Motor neuron (in vitro differentiated cells): ENCODE data around the gene ATP5F1A. TPM values are rescaled to one million over a fixed set of nuclear protein-coding genes. Genes with fewer than 3 reads are reported as not detected.
"Not testable (repeated sequence)": the region's sequence is repeated elsewhere in the genome, so short reads cannot be mapped to it uniquely, and the experiment has no call there.

Experiments used
- ATAC-seq, 8 experiments: fragments of 200-7000 bp; cut with Tn5 transposase; replicated peaks in 6 of 8; 2 replicates each; pipeline ENCODE4 v1.8.0; 2021; ENCODE audit warnings: mild to moderate bottlenecking in 8 of 8, moderate library complexity in 8 of 8
- H3K27ac ChIP-seq, 2 donors: fragments of 250-450 bp; sonication (Bioruptor Pico); 2 replicates each; pipeline ENCODE4 v1.9.0; 2021; ENCODE audit warnings: antibody characterized with exemption in 2 of 2, mild to moderate bottlenecking in 2 of 2, moderate library complexity in 1 of 2
- H3K4me1 ChIP-seq, 2 donors: fragments of 250-450 bp; sonication (Bioruptor Pico); replicated peaks in 1 of 2; 2 replicates each; pipeline ENCODE4 v1.6.1; 2021; ENCODE audit warnings: antibody characterized with exemption in 2 of 2, mild to moderate bottlenecking in 2 of 2, moderate library complexity in 1 of 2
- H3K4me3 ChIP-seq, 5 donors: fragments of 250-450 bp; sonication (Bioruptor Pico); 2 replicates each; pipeline ENCODE4 v1.9.0; 2021; ENCODE audit warnings: antibody characterized with exemption in 5 of 5, mild to moderate bottlenecking in 5 of 5, moderate library complexity in 4 of 5
- WGBS, 10 experiments: fragments of 450-650 bp; shearing (Covaris generic); methylation state at CpG; one replicate each; pipeline ENCODE4 v1.0.0; 2022; 5-methylcytosine and 5-hydroxymethylcytosine counted together
- in situ Hi-C, 9 experiments: fragments of 400-800 bp; cut with MboI; loops; one replicate each; pipeline ENCODE4 v1.15.0; 2021; ENCODE audit warnings: low sequenced_read_pairs in 9 of 9, low pct_unique_long_range_greater_than_20kb in 2 of 9; ENCODE audit not compliant: unreplicated experiment in 9 of 9
- total RNA-seq, 8 experiments: library from RNA; unstranded; fragments of 300-600 nt; gene quantifications; 2 replicates each; pipeline versions ENCODE4 v1.2.3 to v1.2.4, GENCODE V29; 2022

The ATP5F1A gene
- total RNA-seq, 8 experiments from 2014 or later, result 396 to 592 (median 541) TPM

GRCh38 chr18:46054956-46055837, 42.9 kb downstream of the ATP5F1A start:
- ATAC-seq, result no peak
- H3K4me1 ChIP-seq, result no peaks in the 10 kb centered on the region
- in situ Hi-C loops, result loop anchor here in 2 of 9 experiments (25.0 kb wide), 1 partner anchor 393 kb away; no protein-coding TSS in a partner anchor
- no peak overlapping the region for H3K4me3 ChIP-seq
- 40 to 100% (median 83%) methylated on average over 1 to 5 of the region's 6 CpGs for WGBS, 10 experiments
- no peak overlapping the region for H3K27ac ChIP-seq

DNA sequence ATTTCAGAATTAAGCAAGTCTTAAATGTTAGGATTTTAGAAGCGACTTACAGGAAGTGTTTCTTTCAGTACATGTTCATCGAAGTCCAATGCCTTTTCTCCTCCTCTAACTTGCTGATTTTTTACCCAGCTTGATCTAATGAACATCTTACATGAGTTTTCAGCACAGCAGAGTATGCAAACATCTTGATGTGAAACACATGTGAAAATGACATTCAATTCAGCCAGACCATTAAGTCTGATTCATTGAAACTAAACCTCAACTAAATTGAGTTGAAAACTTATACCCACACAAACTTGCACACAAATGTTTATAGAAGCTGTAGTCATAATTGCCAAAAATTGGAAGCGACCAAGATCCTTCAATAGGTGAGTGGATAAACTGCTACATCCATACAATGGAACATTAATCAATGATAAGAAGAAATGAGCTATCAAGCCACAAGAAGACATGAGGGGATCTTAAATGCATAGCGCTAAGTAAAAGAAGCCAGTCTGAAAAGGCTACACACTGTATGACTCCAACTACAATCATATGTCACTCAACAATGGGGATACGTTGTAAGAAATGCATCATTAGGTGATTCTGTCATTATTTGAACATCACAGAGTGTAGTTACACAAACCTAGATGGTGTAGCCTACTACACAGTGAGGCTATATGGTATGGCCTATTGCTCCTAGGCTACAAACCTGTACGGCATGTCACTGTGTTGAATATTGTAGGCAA, 44.6 kb downstream of the ATP5F1A start:
- Histone ChIP-seq H3K27ac (no peak overlapping the region), H3K4me3 (no peak overlapping the region), H3K4me1 (no peaks in the 10 kb centered on the region)
- 29 to 92% (median 79%) methylated on average over 1 to 6 of the region's 6 CpGs for WGBS, 10 experiments
- in situ Hi-C loops, result loop anchor here in 2 of 9 experiments (25.0 kb wide), 1 partner anchor 391 kb away; no protein-coding TSS in a partner anchor
- peak in 2 of 8 experiments; percentile 54 to 77 for ATAC-seq

GRCh38 chr18:46051731-46052461, 46.2 kb downstream of the ATP5F1A start:
- H3K4me3 ChIP-seq, result no peak overlapping the region
- peak in 2 of 8 experiments; percentile 53 to 72 for ATAC-seq
- 0 to 100% (median 80%) methylated on average over 1 to 5 of the region's 6 CpGs; no CpG with 5 or more reads in 1 of the 10 experiments for WGBS, 10 experiments
- H3K27ac ChIP-seq, result no peak overlapping the region
- in situ Hi-C loops, result loop anchor here in 2 of 9 experiments (25.0 kb wide), 1 partner anchor 390 kb away; no protein-coding TSS in a partner anchor
- H3K4me1 ChIP-seq, result no peaks in the 10 kb centered on the region

GRCh38 chr18:46050268-46050667, 47.8 kb downstream of the ATP5F1A start:
- Histone ChIP-seq H3K27ac (no peak overlapping the region), H3K4me1 (no peaks in the 10 kb centered on the region), H3K4me3 (no peak overlapping the region)
- no peak for ATAC-seq
- WGBS, 10 experiments, result 80 to 100% (median 93%) methylated on average over 2 to 5 of the region's 5 CpGs; no CpG with 5 or more reads in 2 of the 10 experiments
- in situ Hi-C loops, result loop anchor here in 2 of 9 experiments (25.0 kb wide), 1 partner anchor 388 kb away; no protein-coding TSS in a partner anchor

- H3K27ac ChIP-seq, result no peak overlapping the region
- in situ Hi-C loops, result no loop called here
- no peaks in the 10 kb centered on the region for H3K4me1 ChIP-seq
- no peak for ATAC-seq
- WGBS, 10 experiments, result 43 to 100% (median 93%) methylated on average over 1 of the region's 1 CpG; no CpG with 5 or more reads in 2 of the 10 experiments
- H3K4me3 ChIP-seq, result no peak overlapping the region
These were observed 49.5 kb downstream of the ATP5F1A start for GRCh38 chr18:46048641-46049040.

GRCh38 chr18:46047369-46047768, 50.7 kb downstream of the ATP5F1A start:
- ATAC-seq, in situ Hi-C loops, H3K4me3 ChIP-seq, H3K4me1 ChIP-seq, H3K27ac ChIP-seq: not testable (repeated sequence)
- WGBS, 10 experiments, result 84 to 100% (median 93%) methylated on average over 3 to 12 of the region's 13 CpGs; no CpG with 5 or more reads in 1 of the 10 experiments

DNA sequence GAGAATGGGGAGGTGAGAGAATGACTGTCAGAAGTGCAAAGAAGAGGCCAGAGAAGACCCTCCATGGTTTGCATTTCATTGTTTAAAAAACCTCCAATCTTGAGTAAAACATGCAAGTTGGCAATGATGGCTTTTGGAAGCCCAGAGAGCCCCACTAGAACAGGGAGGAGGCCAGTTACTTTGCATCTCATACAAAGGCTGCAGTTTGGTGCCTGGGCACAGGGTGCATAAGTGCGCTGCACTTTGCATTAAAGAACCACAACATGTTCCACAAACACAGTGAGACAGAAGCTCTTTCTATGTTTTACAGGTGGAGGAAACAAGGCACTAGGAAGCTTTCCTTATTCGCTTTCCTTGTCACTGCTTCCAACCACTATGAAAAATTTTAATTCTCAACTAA, 51.4 kb downstream of the ATP5F1A start:
- peak in 3 of 8 experiments; percentile 40 to 59 (median 53) for ATAC-seq
- H3K4me3 ChIP-seq, result no peak overlapping the region
- WGBS, 10 experiments, result 63 to 100% (median 100%) methylated on average over 1 to 2 of the region's 2 CpGs; no CpG with 5 or more reads in 2 of the 10 experiments
- in situ Hi-C loops, result no loop called here
- no peaks in the 10 kb centered on the region for H3K4me1 ChIP-seq
- H3K27ac ChIP-seq, result no peak overlapping the region

DNA sequence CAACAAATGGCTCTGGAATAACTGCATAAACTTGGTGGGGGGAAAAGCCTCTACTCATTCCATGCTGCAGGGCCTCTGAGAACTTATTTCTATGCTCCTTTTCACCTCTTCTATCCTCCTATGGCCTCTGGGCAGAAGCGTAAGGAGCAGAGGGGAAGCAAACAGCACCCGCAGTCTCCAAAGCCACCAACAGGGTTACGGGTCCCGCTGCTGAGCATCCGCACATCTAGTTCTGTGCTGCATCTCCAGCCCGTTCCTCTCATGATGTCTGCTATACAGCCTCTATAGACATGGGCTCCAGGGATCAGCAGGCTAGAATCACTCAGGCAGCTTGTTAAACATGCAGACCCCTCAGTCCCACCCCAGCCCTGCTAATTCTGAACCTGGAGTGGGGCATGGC, 52.0 kb downstream of the ATP5F1A start:
- peak in 1 of 8 experiments; percentile 11 for ATAC-seq
- H3K4me3 ChIP-seq, result no peak overlapping the region
- WGBS, 10 experiments, result 80 to 100% (median 88%) methylated on average over 1 to 6 of the region's 6 CpGs; no CpG with 5 or more reads in 5 of the 10 experiments
- no peaks in the 10 kb centered on the region for H3K4me1 ChIP-seq
- in situ Hi-C loops, result no loop called here
- H3K27ac ChIP-seq, result no peak overlapping the region

GRCh38 chr18:46042571-46043123, 55.4 kb downstream of the ATP5F1A start:
- H3K4me3 ChIP-seq, result no peak overlapping the region
- no peaks in the 10 kb centered on the region for H3K4me1 ChIP-seq
- H3K27ac ChIP-seq, result no peak overlapping the region
- ATAC-seq, result no peak
- WGBS, 10 experiments, result 0 to 60% (median 12%) methylated on average over 1 to 3 of the region's 3 CpGs; no CpG with 5 or more reads in 2 of the 10 experiments
- in situ Hi-C loops, result no loop called here

DNA sequence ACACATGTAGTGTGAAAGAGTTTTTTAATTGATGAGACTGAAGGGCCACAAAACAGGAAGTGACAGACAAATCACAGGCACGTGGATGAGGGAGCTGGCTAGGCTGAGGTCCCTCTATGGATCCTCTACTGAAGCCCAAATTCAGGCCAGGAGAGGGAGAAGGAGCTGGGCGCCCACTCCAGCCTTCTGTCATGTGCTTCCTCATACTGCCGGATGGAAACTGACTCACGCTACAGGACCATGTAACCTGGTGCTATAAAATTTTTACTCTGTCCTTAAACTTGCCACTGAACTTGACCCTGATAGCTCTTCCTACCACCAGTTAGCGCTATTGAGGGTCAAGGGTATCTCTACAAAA, 57.4 kb downstream of the ATP5F1A start:
- no peak overlapping the region for H3K4me3 ChIP-seq
- H3K27ac ChIP-seq, result no peak overlapping the region
- H3K4me1 ChIP-seq, result no peaks in the 10 kb centered on the region
- 0 to 92% (median 61%) methylated on average over 1 to 5 of the region's 5 CpGs; no CpG with 5 or more reads in 3 of the 10 experiments for WGBS, 10 experiments
- ATAC-seq, result no peak
- in situ Hi-C loops, result no loop called here

- H3K27ac ChIP-seq, result no peak overlapping the region
- no peak overlapping the region for H3K4me3 ChIP-seq
- no peaks in the 10 kb centered on the region for H3K4me1 ChIP-seq
- WGBS, 10 experiments, result 51 to 100% (median 81%) methylated on average over 1 to 5 of the region's 5 CpGs; no CpG with 5 or more reads in 3 of the 10 experiments
- in situ Hi-C loops, result no loop called here
- no peak for ATAC-seq
These were observed 57.9 kb downstream of the ATP5F1A start for GRCh38 chr18:46040033-46040746.
